ENCODE data around the gene OR9Q1.

DNA sequence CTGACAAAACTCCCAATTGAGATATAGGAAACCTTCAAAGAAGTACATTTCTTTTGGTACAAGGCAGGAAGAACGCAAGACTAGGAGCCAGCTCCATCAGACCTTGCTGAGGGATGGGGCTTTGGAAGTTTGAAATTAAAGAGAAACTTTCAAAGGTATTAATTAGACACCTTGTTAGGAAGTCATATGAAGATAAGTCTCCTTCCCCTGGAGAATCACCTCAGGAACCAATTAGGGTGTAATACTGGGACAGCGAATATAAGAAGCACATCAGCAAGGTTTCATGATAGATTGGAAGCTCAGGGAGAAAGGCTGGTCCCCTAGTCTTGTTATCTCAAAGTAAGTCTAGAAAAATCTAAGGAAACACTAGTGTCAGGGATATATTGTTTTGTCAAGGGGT lies 165.1 kb downstream of the OR9Q1 start, which contains the start of gene OR9Q2:
- TF ChIP-seq, protein P1, sequence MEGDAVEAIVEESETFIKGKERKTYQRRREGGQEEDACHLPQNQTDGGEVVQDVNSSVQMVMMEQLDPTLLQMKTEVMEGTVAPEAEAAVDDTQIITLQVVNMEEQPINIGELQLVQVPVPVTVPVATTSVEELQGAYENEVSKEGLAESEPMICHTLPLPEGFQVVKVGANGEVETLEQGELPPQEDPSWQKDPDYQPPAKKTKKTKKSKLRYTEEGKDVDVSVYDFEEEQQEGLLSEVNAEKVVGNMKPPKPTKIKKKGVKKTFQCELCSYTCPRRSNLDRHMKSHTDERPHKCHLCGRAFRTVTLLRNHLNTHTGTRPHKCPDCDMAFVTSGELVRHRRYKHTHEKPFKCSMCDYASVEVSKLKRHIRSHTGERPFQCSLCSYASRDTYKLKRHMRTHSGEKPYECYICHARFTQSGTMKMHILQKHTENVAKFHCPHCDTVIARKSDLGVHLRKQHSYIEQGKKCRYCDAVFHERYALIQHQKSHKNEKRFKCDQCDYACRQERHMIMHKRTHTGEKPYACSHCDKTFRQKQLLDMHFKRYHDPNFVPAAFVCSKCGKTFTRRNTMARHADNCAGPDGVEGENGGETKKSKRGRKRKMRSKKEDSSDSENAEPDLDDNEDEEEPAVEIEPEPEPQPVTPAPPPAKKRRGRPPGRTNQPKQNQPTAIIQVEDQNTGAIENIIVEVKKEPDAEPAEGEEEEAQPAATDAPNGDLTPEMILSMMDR (IDR thresholded peaks at IDR 0.05; ENCODE audit: poor library complexity, severe bottlenecking) = no peak
- TF ChIP-seq EZH2 (IDR thresholded peaks at IDR 0.05; ENCODE audit: borderline replicate concordance, insufficient read depth, low read length, poor library complexity, severe bottlenecking) = no peak
- no peak for TF ChIP-seq POLR2AphosphoS5 (IDR thresholded peaks at IDR 0.05)
- TF ChIP-seq, protein P2, sequence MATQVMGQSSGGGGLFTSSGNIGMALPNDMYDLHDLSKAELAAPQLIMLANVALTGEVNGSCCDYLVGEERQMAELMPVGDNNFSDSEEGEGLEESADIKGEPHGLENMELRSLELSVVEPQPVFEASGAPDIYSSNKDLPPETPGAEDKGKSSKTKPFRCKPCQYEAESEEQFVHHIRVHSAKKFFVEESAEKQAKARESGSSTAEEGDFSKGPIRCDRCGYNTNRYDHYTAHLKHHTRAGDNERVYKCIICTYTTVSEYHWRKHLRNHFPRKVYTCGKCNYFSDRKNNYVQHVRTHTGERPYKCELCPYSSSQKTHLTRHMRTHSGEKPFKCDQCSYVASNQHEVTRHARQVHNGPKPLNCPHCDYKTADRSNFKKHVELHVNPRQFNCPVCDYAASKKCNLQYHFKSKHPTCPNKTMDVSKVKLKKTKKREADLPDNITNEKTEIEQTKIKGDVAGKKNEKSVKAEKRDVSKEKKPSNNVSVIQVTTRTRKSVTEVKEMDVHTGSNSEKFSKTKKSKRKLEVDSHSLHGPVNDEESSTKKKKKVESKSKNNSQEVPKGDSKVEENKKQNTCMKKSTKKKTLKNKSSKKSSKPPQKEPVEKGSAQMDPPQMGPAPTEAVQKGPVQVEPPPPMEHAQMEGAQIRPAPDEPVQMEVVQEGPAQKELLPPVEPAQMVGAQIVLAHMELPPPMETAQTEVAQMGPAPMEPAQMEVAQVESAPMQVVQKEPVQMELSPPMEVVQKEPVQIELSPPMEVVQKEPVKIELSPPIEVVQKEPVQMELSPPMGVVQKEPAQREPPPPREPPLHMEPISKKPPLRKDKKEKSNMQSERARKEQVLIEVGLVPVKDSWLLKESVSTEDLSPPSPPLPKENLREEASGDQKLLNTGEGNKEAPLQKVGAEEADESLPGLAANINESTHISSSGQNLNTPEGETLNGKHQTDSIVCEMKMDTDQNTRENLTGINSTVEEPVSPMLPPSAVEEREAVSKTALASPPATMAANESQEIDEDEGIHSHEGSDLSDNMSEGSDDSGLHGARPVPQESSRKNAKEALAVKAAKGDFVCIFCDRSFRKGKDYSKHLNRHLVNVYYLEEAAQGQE (IDR thresholded peaks at IDR 0.05; ENCODE audit: borderline replicate concordance) = no peak

Measured in neural cell (in vitro differentiated cells).